ENCODE results near the gene THOC7.

DNA sequence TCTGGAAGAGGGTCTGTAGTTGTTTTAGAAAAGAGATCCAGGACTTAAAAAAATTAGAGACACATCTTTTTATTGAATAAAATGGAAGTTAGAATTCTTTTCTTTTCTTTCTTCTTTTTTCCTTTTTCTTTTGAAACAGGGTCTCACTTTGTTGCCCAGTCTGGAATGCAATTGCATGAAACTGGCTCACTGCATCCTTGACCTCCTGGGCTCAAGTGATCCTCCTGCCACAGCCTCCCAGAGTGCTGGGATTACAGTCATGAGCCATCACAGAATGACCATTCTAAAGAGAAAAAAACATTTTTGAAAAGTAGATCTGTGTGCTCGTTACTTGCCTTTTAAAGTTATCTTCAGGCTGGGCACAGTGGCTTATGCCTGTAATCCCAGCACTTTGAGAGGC is 3.6 kb upstream of the THOC7 start:
- TF ChIP-seq, protein P1, sequence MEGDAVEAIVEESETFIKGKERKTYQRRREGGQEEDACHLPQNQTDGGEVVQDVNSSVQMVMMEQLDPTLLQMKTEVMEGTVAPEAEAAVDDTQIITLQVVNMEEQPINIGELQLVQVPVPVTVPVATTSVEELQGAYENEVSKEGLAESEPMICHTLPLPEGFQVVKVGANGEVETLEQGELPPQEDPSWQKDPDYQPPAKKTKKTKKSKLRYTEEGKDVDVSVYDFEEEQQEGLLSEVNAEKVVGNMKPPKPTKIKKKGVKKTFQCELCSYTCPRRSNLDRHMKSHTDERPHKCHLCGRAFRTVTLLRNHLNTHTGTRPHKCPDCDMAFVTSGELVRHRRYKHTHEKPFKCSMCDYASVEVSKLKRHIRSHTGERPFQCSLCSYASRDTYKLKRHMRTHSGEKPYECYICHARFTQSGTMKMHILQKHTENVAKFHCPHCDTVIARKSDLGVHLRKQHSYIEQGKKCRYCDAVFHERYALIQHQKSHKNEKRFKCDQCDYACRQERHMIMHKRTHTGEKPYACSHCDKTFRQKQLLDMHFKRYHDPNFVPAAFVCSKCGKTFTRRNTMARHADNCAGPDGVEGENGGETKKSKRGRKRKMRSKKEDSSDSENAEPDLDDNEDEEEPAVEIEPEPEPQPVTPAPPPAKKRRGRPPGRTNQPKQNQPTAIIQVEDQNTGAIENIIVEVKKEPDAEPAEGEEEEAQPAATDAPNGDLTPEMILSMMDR (IDR thresholded peaks at IDR 0.05), result no peak
- TF ChIP-seq POLR2A (IDR thresholded peaks at IDR 0.05), result no peak
- no peak for TF ChIP-seq EP300 (IDR thresholded peaks at IDR 0.05)
- TF ChIP-seq POLR2AphosphoS5 (IDR thresholded peaks at IDR 0.05), result no peak

Data from gastroesophageal sphincter (tissue), 3 donors.